ENCODE data around the gene FN1.

DNA sequence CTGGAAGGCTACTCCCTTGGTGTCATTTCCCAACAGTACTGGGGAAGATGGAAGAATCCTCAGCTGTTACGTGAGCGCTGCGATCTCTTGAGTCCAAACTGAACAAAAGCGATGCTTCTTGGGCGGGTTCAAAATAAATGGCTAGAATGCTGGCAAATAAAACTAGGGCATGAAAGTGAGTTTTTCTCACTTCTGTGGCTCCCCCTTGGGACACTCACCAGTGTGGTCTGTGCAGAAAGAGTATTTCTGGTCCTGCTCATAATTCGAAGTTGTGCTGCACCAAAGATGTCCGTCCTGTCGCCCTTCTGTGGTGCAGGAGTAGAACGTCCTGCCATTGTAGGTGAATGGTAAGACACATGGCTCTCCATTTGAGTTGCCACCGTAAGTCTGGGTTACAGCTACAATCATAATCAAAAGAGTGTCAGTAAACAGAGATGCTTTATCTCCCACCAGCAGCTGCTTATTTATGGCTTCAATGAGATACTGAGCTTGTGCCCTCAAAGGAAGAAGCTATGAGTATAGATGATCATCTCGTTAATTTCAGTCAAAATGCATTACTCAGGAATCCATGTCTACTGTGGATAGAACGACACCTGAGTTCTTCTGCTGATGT, 11.8 kb downstream of the FN1 start:
- TF ChIP-seq, protein P1, sequence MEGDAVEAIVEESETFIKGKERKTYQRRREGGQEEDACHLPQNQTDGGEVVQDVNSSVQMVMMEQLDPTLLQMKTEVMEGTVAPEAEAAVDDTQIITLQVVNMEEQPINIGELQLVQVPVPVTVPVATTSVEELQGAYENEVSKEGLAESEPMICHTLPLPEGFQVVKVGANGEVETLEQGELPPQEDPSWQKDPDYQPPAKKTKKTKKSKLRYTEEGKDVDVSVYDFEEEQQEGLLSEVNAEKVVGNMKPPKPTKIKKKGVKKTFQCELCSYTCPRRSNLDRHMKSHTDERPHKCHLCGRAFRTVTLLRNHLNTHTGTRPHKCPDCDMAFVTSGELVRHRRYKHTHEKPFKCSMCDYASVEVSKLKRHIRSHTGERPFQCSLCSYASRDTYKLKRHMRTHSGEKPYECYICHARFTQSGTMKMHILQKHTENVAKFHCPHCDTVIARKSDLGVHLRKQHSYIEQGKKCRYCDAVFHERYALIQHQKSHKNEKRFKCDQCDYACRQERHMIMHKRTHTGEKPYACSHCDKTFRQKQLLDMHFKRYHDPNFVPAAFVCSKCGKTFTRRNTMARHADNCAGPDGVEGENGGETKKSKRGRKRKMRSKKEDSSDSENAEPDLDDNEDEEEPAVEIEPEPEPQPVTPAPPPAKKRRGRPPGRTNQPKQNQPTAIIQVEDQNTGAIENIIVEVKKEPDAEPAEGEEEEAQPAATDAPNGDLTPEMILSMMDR (IDR thresholded peaks at IDR 0.05), result no peak
- TF ChIP-seq POLR2A (IDR thresholded peaks at IDR 0.05), result no peak

Measured in body of pancreas (tissue), 4 donors.